ENCODE data around the gene FICD. TPM values are rescaled to one million over a fixed set of nuclear protein-coding genes. Genes with fewer than 3 reads are reported as not detected.

FICD gene
- total and polyA plus RNA-seq, 9 of the 15 experiments (the other 6 are each of a cell fraction or from before 2014, with no cell fraction given): 0.88 to 4.5 (median 1.9) TPM

DNA sequence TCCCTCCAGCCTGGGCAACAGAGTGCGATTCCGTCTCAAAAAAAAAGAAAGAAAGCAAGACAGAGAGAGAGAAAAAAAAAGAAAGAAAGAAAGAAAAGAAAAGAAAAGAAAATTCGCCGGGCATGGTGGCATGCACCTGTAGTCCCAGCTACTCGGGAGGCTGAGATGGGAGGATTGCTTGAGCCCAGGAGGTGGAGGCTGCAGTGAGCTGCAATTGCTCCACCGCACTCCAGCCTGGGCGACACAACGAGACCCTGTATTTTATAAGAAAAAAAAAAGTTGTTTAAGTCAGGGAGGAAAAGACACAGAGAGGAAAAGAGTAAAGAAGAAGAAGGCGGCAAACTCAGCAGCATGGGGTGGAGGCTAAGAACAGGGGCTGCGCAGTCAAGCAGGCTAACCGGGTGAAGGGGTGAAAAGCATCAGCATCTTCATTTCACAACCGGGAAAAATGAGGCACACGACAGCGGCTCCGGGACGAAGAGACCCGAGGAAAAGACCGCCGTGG lies 557 bp upstream of the FICD start (continued):
- TF ChIP-seq, protein P1, sequence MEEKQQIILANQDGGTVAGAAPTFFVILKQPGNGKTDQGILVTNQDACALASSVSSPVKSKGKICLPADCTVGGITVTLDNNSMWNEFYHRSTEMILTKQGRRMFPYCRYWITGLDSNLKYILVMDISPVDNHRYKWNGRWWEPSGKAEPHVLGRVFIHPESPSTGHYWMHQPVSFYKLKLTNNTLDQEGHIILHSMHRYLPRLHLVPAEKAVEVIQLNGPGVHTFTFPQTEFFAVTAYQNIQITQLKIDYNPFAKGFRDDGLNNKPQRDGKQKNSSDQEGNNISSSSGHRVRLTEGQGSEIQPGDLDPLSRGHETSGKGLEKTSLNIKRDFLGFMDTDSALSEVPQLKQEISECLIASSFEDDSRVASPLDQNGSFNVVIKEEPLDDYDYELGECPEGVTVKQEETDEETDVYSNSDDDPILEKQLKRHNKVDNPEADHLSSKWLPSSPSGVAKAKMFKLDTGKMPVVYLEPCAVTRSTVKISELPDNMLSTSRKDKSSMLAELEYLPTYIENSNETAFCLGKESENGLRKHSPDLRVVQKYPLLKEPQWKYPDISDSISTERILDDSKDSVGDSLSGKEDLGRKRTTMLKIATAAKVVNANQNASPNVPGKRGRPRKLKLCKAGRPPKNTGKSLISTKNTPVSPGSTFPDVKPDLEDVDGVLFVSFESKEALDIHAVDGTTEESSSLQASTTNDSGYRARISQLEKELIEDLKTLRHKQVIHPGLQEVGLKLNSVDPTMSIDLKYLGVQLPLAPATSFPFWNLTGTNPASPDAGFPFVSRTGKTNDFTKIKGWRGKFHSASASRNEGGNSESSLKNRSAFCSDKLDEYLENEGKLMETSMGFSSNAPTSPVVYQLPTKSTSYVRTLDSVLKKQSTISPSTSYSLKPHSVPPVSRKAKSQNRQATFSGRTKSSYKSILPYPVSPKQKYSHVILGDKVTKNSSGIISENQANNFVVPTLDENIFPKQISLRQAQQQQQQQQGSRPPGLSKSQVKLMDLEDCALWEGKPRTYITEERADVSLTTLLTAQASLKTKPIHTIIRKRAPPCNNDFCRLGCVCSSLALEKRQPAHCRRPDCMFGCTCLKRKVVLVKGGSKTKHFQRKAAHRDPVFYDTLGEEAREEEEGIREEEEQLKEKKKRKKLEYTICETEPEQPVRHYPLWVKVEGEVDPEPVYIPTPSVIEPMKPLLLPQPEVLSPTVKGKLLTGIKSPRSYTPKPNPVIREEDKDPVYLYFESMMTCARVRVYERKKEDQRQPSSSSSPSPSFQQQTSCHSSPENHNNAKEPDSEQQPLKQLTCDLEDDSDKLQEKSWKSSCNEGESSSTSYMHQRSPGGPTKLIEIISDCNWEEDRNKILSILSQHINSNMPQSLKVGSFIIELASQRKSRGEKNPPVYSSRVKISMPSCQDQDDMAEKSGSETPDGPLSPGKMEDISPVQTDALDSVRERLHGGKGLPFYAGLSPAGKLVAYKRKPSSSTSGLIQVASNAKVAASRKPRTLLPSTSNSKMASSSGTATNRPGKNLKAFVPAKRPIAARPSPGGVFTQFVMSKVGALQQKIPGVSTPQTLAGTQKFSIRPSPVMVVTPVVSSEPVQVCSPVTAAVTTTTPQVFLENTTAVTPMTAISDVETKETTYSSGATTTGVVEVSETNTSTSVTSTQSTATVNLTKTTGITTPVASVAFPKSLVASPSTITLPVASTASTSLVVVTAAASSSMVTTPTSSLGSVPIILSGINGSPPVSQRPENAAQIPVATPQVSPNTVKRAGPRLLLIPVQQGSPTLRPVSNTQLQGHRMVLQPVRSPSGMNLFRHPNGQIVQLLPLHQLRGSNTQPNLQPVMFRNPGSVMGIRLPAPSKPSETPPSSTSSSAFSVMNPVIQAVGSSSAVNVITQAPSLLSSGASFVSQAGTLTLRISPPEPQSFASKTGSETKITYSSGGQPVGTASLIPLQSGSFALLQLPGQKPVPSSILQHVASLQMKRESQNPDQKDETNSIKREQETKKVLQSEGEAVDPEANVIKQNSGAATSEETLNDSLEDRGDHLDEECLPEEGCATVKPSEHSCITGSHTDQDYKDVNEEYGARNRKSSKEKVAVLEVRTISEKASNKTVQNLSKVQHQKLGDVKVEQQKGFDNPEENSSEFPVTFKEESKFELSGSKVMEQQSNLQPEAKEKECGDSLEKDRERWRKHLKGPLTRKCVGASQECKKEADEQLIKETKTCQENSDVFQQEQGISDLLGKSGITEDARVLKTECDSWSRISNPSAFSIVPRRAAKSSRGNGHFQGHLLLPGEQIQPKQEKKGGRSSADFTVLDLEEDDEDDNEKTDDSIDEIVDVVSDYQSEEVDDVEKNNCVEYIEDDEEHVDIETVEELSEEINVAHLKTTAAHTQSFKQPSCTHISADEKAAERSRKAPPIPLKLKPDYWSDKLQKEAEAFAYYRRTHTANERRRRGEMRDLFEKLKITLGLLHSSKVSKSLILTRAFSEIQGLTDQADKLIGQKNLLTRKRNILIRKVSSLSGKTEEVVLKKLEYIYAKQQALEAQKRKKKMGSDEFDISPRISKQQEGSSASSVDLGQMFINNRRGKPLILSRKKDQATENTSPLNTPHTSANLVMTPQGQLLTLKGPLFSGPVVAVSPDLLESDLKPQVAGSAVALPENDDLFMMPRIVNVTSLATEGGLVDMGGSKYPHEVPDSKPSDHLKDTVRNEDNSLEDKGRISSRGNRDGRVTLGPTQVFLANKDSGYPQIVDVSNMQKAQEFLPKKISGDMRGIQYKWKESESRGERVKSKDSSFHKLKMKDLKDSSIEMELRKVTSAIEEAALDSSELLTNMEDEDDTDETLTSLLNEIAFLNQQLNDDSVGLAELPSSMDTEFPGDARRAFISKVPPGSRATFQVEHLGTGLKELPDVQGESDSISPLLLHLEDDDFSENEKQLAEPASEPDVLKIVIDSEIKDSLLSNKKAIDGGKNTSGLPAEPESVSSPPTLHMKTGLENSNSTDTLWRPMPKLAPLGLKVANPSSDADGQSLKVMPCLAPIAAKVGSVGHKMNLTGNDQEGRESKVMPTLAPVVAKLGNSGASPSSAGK (IDR thresholded peaks at IDR 0.05): peak; percentile 95; the same call in 1 of the 2 replicates
- TF ChIP-seq, protein P2, sequence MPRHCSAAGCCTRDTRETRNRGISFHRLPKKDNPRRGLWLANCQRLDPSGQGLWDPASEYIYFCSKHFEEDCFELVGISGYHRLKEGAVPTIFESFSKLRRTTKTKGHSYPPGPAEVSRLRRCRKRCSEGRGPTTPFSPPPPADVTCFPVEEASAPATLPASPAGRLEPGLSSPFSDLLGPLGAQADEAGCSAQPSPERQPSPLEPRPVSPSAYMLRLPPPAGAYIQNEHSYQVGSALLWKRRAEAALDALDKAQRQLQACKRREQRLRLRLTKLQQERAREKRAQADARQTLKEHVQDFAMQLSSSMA (CRISPR knock-in tag; IDR thresholded peaks at IDR 0.05): no peak
- TF ChIP-seq GTF2A2 (tag; IDR thresholded peaks at IDR 0.05) (no peak), RFX5 (IDR thresholded peaks at IDR 0.05; ENCODE audit: low read depth, low read length) (no peak), FUS (optimal IDR thresholded peaks at IDR 0.05; ENCODE audit: low read depth, low read length) (no peak), DMBX1 (CRISPR knock-in tag; IDR thresholded peaks at IDR 0.05; ENCODE audit: borderline replicate concordance) (0 out of 2 replicates have a peak, but pooled peaks have one; percentile 16), ARNT (IDR thresholded peaks at IDR 0.05) (peak in 1 of 2 experiments; percentile 26; a peak in 1 of 4 replicates)
- TF ChIP-seq, protein P3, sequence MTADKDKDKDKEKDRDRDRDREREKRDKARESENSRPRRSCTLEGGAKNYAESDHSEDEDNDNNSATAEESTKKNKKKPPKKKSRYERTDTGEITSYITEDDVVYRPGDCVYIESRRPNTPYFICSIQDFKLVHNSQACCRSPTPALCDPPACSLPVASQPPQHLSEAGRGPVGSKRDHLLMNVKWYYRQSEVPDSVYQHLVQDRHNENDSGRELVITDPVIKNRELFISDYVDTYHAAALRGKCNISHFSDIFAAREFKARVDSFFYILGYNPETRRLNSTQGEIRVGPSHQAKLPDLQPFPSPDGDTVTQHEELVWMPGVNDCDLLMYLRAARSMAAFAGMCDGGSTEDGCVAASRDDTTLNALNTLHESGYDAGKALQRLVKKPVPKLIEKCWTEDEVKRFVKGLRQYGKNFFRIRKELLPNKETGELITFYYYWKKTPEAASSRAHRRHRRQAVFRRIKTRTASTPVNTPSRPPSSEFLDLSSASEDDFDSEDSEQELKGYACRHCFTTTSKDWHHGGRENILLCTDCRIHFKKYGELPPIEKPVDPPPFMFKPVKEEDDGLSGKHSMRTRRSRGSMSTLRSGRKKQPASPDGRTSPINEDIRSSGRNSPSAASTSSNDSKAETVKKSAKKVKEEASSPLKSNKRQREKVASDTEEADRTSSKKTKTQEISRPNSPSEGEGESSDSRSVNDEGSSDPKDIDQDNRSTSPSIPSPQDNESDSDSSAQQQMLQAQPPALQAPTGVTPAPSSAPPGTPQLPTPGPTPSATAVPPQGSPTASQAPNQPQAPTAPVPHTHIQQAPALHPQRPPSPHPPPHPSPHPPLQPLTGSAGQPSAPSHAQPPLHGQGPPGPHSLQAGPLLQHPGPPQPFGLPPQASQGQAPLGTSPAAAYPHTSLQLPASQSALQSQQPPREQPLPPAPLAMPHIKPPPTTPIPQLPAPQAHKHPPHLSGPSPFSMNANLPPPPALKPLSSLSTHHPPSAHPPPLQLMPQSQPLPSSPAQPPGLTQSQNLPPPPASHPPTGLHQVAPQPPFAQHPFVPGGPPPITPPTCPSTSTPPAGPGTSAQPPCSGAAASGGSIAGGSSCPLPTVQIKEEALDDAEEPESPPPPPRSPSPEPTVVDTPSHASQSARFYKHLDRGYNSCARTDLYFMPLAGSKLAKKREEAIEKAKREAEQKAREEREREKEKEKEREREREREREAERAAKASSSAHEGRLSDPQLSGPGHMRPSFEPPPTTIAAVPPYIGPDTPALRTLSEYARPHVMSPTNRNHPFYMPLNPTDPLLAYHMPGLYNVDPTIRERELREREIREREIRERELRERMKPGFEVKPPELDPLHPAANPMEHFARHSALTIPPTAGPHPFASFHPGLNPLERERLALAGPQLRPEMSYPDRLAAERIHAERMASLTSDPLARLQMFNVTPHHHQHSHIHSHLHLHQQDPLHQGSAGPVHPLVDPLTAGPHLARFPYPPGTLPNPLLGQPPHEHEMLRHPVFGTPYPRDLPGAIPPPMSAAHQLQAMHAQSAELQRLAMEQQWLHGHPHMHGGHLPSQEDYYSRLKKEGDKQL (CRISPR knock-in tag; IDR thresholded peaks at IDR 0.05; ENCODE audit: borderline replicate concordance): no peak

Data from K562 (cell line).